ENCODE measurements around the gene NES.

The NES gene

GRCh38 chr1:156644146-156644545, 33.1 kb downstream of the NES start:
- TF ChIP-seq GATA2 (IDR thresholded peaks at IDR 0.05; ENCODE audit: low read depth, low read length), result no peak
- TF ChIP-seq GATA3 (IDR thresholded peaks at IDR 0.05; ENCODE audit: low read depth, low read length), result no peak

- TF ChIP-seq GATA3 (IDR thresholded peaks at IDR 0.05; ENCODE audit: low read depth, low read length), result no peak
- TF ChIP-seq GATA2 (IDR thresholded peaks at IDR 0.05; ENCODE audit: low read depth, low read length), result no peak
These were observed 33.5 kb downstream of the NES start for GRCh38 chr1:156643778-156644092.

GRCh38 chr1:156643049-156643777, 34.0 kb downstream of the NES start:
- TF ChIP-seq GATA2 (IDR thresholded peaks at IDR 0.05; ENCODE audit: low read depth, low read length) (no peak), GATA3 (IDR thresholded peaks at IDR 0.05; ENCODE audit: low read depth, low read length) (no peak)

GRCh38 chr1:156642265-156643048, 34.8 kb downstream of the NES start:
- TF ChIP-seq GATA2 (IDR thresholded peaks at IDR 0.05; ENCODE audit: low read depth, low read length) (no peak), GATA3 (IDR thresholded peaks at IDR 0.05; ENCODE audit: low read depth, low read length) (no peak)

- TF ChIP-seq GATA2 (IDR thresholded peaks at IDR 0.05; ENCODE audit: low read depth, low read length) (no peak), GATA3 (IDR thresholded peaks at IDR 0.05; ENCODE audit: low read depth, low read length) (no peak)
These were observed 35.4 kb downstream of the NES start, which contains the start of gene BCAN for GRCh38 chr1:156641761-156642264. TSS of gene BCAN (plus strand) at chr1:156642117. CDS start at chr1:156646055, 3,938 bp downstream.

- TF ChIP-seq GATA2 (IDR thresholded peaks at IDR 0.05; ENCODE audit: low read depth, low read length) (no peak), GATA3 (IDR thresholded peaks at IDR 0.05; ENCODE audit: low read depth, low read length) (no peak)
These were observed 36.1 kb downstream of the NES start for GRCh38 chr1:156640842-156641706.

GRCh38 chr1:156639601-156640101, 37.6 kb downstream of the NES start:
- TF ChIP-seq GATA2 (IDR thresholded peaks at IDR 0.05; ENCODE audit: low read depth, low read length) (no peak), GATA3 (IDR thresholded peaks at IDR 0.05; ENCODE audit: low read depth, low read length) (no peak)

GRCh38 chr1:156638189-156638985, 38.8 kb downstream of the NES start:
- no peak for TF ChIP-seq GATA2 (IDR thresholded peaks at IDR 0.05; ENCODE audit: low read depth, low read length)
- no peak for TF ChIP-seq GATA3 (IDR thresholded peaks at IDR 0.05; ENCODE audit: low read depth, low read length)

- TF ChIP-seq GATA2 (IDR thresholded peaks at IDR 0.05; ENCODE audit: low read depth, low read length), result no peak
These were observed 44.9 kb downstream of the NES start for GRCh38 chr1:156632355-156632754.

GRCh38 chr1:156629823-156630449, 47.3 kb downstream of the NES start:
- TF ChIP-seq GATA3 (IDR thresholded peaks at IDR 0.05; ENCODE audit: low read depth, low read length), result no peak
- TF ChIP-seq GATA2 (IDR thresholded peaks at IDR 0.05; ENCODE audit: low read depth, low read length), result no peak

GRCh38 chr1:156627313-156627880, 49.8 kb downstream of the NES start:
- TF ChIP-seq GATA2 (IDR thresholded peaks at IDR 0.05; ENCODE audit: low read depth, low read length) (no peak), GATA3 (IDR thresholded peaks at IDR 0.05; ENCODE audit: low read depth, low read length) (no peak)

GRCh38 chr1:156626079-156626438, 51.1 kb downstream of the NES start:
- TF ChIP-seq GATA3 (IDR thresholded peaks at IDR 0.05; ENCODE audit: low read depth, low read length), result no peak
- TF ChIP-seq GATA2 (IDR thresholded peaks at IDR 0.05; ENCODE audit: low read depth, low read length), result no peak

Data from SH-SY5Y (cell line).